HepG2 (cell line): Measurements from ENCODE around the gene MAP3K19. TPM values are rescaled to one million over a fixed set of nuclear protein-coding genes. Genes with fewer than 3 reads are reported as not detected.

Experiments used
- AHR ChIP-seq: IDR thresholded peaks from 2 replicates; pipeline ENCODE4 v1.6.1; 2018; ENCODE audit warnings: missing genetic modification reagents, missing compliant biosample characterization
- CREM ChIP-seq, 2 experiments: sonication (generic) in 1 of 2; formaldehyde crosslinking in 1 of 2; IDR thresholded peaks; 2 replicates each; pipeline versions ENCODE4 v1.4.0 to v1.6.1; 2016 to 2020; ENCODE audit warnings: antibody characterized with exemption in 1 of 2, mild to moderate bottlenecking in 1 of 2, missing genetic modification reagents in 1 of 2
- CSRNP2 ChIP-seq: sonication (generic); formaldehyde crosslinking; conservative IDR thresholded peaks from 2 replicates; pipeline ENCODE4 v1.8.0; 2022; ENCODE audit warnings: low read depth, missing genetic modification reagents
- HOXA5 ChIP-seq: sonication (generic); formaldehyde crosslinking; IDR thresholded peaks from 2 replicates; pipeline ENCODE4 v1.4.0; 2020; ENCODE audit warnings: missing genetic modification reagents
- NFATC3 ChIP-seq: sonication (generic); formaldehyde crosslinking; IDR thresholded peaks from 2 replicates; pipeline ENCODE4 v1.5.1; 2020; ENCODE audit warnings: mild to moderate bottlenecking, missing genetic modification reagents
- RBFOX2 ChIP-seq: fragments of 200-400 bp; formaldehyde crosslinking; IDR thresholded peaks from 2 replicates; pipeline ENCODE4 v1.6.1; 2017; ENCODE audit warnings: low read depth, mild to moderate bottlenecking, low read length
- RFX5 ChIP-seq: IDR thresholded peaks from 2 replicates; pipeline ENCODE4 v1.6.1; 2011; ENCODE audit warnings: low read depth, low read length, improper control_type of control experiment
- SP140L ChIP-seq: sonication (generic); formaldehyde crosslinking; IDR thresholded peaks from 2 replicates; pipeline ENCODE4 v1.4.0; 2020; ENCODE audit warnings: missing genetic modification reagents, borderline replicate concordance
- TGIF2 ChIP-seq: IDR thresholded peaks from 2 replicates; pipeline ENCODE4 v1.6.1; 2016; ENCODE audit warnings: control low read depth, missing compliant biosample characterization
- TMF1 ChIP-seq: sonication (generic); formaldehyde crosslinking; IDR thresholded peaks from 2 replicates; pipeline ENCODE4 v1.8.1; 2022; ENCODE audit warnings: low read depth, missing genetic modification reagents
- ZBTB39 ChIP-seq: sonication (generic); formaldehyde crosslinking; IDR thresholded peaks from 2 replicates; pipeline ENCODE4 v1.5.0; 2020; ENCODE audit warnings: missing genetic modification reagents
- ZFP36L1 ChIP-seq: sonication (generic); formaldehyde crosslinking; IDR thresholded peaks from 2 replicates; pipeline ENCODE4 v1.8.0; 2022; ENCODE audit warnings: mild to moderate bottlenecking, missing genetic modification reagents, moderate library complexity
- ZNF180 ChIP-seq: sonication (generic); formaldehyde crosslinking; IDR thresholded peaks from 2 replicates; pipeline ENCODE4 v1.4.0; 2020; ENCODE audit warnings: low read depth, missing genetic modification reagents, borderline replicate concordance
- ZNF318 ChIP-seq: sonication (generic); formaldehyde crosslinking; IDR thresholded peaks from 2 replicates; pipeline ENCODE4 v1.4.0; 2020; ENCODE audit warnings: mild to moderate bottlenecking, missing genetic modification reagents
- ZNF430 ChIP-seq: sonication (generic); formaldehyde crosslinking; IDR thresholded peaks from 2 replicates; pipeline ENCODE4 v1.9.0; 2021; ENCODE audit warnings: mild to moderate bottlenecking, missing genetic modification reagents
- ZNF567 ChIP-seq: sonication (generic); formaldehyde crosslinking; IDR thresholded peaks from 2 replicates; pipeline ENCODE4 v1.8.1; 2023; ENCODE audit warnings: mild to moderate bottlenecking, missing genetic modification reagents, borderline replicate concordance
- ZNF589 ChIP-seq: sonication (generic); formaldehyde crosslinking; conservative IDR thresholded peaks from 2 replicates; pipeline ENCODE4 v1.8.0; 2022; ENCODE audit warnings: mild to moderate bottlenecking, moderate library complexity, missing genetic modification reagents
- ZNF605 ChIP-seq: sonication (generic); formaldehyde crosslinking; IDR thresholded peaks from 2 replicates; pipeline ENCODE4 v1.8.0; 2022; ENCODE audit warnings: mild to moderate bottlenecking, missing genetic modification reagents
- ZNF678 ChIP-seq: sonication (generic); formaldehyde crosslinking; IDR thresholded peaks from 2 replicates; pipeline ENCODE4 v1.4.0; 2020; ENCODE audit warnings: mild to moderate bottlenecking, missing genetic modification reagents
- polyA plus RNA-seq, 8 experiments: library from polyadenylated mRNA; depleted of rRNA in 3 of 8; stranded (reverse) in 7 of 8; unstranded in 1 of 8; fragments of >200 nt; fragmentation: Illumina TruSeq in 4 of 8; extraction: Trizol in 4 of 8; gene quantifications; 2 replicates each; pipeline versions ENCODE4 v1.2.1 to v1.2.3, GENCODE V29; 2011 to 2016; ENCODE audit warnings: low read depth in 4 of 8, missing spikeins in 1 of 8, mixed read lengths in 1 of 8; ENCODE audit not compliant: insufficient read depth in 1 of 8
- total RNA-seq, 5 experiments: library from RNA; depleted of rRNA; stranded (reverse); fragments of >200 nt; fragmentation: Illumina TruSeq; extraction: Trizol; gene quantifications; 2 replicates each; pipeline ENCODE4 v1.2.3, GENCODE V29; 2016; ENCODE audit warnings: low read depth in 1 of 5

The MAP3K19 gene
- total and polyA plus RNA-seq, 2 of the 13 experiments (the other 11 are each of a cell fraction or from before 2014, with no cell fraction given) = not detected

GRCh38 chr2:134917888-134918525 is 129.2 kb downstream of the MAP3K19 start (continued):
- TF ChIP-seq ZNF318 (CRISPR knock-in tag) (no peak), ZBTB39 (CRISPR knock-in tag) (no peak), ZFP36L1 (CRISPR knock-in tag) (no peak), HOXA5 (CRISPR knock-in tag) (no peak; the same call in 1 of the 2 replicates), TGIF2 (CRISPR knock-in tag) (no peak), ZNF605 (CRISPR knock-in tag) (peak; percentile 81; the same call in 1 of the 2 replicates), ZNF180 (CRISPR knock-in tag) (no peak), ZNF567 (CRISPR knock-in tag) (no peak), CSRNP2 (no peak), ZNF430 (CRISPR knock-in tag) (no peak), RFX5 (no peak), ZNF589 (CRISPR knock-in tag) (peak; percentile 72; the same call in 1 of the 2 replicates), NFATC3 (no peak), TMF1 (no peak), RBFOX2 (peak; percentile 71), SP140L (CRISPR knock-in tag) (no peak), CREM (IDR thresholded peaks at IDR 0.05) (peak; percentile 5; the same call in 1 of the 2 replicates), CREM (CRISPR knock-in tag; IDR thresholded peaks at IDR 0.05) (no peak), AHR (CRISPR knock-in tag) (peak; percentile 71; the same call in 1 of the 2 replicates), ZNF678 (CRISPR knock-in tag) (no peak)
